ENCODE results near the gene IQSEC1. TPM values are rescaled to one million over a fixed set of nuclear protein-coding genes. Genes with fewer than 3 reads are reported as not detected.

Gene IQSEC1
- total RNA-seq, result 10 to 100 TPM; 19.0 to 21.4 TPM

DNA sequence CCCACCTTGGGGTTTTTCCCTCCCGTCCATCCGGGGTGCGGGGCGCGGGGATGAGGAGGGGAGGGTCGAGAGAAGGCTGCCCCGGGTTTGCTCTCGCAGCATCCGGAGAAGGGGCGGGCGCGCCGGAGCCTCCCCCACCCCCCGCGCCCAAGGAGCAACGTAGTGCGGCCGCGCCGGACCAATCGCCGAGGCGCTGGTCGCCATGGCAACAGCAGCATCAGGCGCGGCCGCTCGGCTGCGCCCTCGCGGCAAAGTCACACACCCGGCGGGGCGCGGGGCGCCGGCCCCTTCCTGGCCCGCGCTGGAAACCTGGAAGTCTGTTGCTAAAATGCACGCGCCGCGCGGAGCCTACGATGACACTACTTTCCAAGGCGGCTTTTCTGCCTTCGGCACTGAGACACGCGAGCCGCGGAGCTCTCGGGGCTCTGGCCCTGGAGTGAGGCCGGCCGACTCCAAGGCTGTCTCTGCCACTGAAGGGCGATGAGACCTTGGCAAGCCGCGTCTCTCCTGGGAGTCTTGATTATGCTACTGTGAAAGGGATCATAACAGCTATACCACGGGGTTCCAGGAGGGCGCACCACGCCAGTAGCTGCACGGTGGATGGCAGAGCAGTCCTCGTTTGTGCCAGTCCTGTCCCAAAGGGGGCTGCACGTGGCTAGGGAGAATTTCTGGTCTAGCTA is at the start of gene IQSEC1:
Gene IQSEC1, minus strand, starts transcription at position 104 of the 680 bp plus-strand sequence. CDS start 415 bp downstream, outside the sequence.
- ChIA-PET CTCF (no interaction called here), POLR2A (interaction anchor here (0.5 kb wide), 1 partner anchor 1349 kb away, joined by 3 read pairs; no protein-coding TSS in a partner anchor)

DNA sequence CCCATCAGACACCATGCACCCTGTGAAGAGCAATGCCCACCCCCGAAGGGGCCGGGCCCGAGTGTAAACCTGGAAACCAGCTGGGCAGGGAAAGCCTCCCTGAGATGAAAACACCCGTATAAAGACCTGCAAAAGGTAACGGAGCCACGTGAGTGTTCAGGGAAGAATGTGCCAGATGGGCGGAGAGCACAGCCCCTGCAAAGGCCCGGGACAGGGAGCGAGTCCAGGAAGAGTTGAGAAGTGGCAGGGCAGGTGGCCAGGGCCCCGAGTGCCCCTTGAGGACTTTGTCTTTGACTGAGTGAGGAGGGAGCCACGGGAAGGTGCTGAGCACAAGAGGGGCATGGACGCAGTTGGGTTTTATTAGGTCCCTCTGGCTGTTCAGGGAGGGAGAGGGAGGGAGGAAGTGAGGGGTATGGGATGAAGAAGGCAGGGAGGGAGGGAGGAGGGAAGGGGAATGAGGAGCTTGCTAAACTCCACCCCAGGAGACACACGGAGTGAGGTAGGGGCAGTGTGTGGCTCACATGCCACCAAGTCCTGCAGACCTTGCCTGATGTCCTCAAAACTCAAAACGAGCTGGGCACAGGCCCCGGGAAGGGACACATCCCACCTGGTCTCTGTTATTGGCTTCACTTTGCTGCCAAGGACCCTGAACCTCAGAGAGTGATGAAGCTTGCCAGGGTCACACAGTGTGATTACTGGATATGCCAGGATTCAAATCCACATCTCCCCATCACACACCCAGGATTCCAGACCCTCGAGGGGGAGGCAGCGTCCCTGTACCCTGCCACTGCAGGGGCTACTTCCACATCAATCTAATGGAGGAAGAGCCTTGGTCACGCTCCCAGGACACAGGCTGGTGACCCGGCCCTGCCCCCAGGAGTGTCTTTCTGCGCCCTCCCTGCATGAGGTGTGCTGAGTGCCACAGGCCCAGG is 49.1 kb upstream of the IQSEC1 start:
- ChIA-PET CTCF (no interaction called here), POLR2A (no interaction called here)

DNA sequence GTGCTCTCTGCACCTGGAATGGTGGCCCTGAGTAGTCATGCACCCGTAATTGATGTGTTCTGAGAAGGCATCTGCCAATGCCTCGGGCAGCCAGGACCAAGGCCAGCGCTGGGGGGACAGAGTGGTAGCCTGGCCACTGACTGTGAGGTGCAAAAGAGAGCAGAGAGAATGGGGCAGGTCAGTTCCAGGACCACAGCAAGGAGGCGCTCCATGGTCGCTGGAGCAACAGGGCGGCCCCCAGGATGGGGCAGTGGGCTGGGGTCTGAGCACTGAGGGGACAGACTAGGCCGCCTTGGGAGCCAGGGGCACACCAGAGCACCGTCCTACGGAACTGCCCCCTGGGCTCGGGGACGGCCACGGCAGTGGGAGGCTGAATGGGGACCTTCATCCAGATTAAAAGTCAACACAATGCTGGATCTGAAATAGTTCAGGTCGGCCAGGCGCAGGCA is 48.3 kb upstream of the IQSEC1 start:
- ChIA-PET POLR2A (no interaction called here), CTCF (no interaction called here)

DNA sequence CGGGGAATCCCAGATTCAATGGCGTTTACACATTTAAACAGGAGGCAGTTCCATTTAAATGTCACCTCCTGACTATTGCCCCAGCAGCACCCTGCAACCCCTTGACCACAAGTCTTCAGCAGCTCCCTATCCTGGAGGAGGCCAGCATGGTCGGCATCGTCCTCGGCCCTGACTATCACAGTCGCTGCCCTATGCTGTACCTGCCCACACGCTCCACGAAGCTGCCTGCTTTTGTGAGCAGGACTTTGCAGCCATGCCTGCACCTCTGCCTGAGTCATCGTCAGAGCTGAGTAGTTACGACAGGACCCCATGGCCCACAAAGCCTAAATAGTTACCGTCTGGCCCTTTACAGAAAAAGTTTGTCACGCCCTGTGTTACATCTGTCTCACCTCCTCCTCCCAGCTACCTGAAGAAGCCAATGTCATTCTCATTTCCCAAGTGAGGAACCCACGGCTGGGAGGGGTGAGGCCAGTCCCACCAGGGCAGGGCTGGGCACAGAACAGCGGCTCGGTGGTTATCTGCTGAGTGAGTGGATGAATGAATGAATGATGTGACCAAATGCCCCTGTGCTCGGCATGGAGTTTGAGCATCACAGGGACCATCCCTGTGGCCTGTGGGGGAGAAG is 47.8 kb upstream of the IQSEC1 start:
- CTCF ChIA-PET, result no interaction called here

DNA sequence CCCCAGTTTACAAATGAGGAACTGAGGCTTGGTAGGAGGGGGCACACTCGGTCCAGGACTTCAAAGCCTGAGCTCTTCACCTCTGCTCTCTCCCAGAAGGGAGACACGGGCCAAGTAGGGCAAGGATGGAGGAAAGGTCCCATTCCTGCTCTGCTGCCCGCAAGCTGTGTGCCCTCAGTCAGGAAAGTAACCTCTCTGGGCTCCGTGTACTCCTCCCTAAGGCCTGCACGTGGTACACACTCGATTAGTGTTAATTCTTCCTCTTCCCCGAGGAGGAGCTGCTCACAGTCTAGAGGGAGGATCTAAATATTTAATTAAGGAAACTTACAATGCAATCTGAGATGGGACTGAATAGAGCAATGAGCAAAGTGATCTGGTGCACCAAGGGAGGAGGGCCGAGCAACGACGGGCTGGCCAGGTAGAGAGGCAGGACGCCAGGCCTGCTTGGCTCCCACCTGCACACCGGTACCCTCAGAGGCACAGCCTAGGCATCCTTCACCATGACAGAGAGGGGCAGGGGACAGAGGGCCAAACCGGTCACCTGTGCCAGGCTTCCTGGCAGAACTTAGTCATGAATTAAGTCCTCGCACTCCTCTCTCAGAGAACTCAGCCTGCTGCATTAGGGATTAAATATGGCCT is 47.2 kb upstream of the IQSEC1 start:
- ChIA-PET CTCF (no interaction called here), POLR2A (no interaction called here)

More for the DNA sequence above, 47.8 kb upstream of the IQSEC1 start:
- POLR2A ChIA-PET, result no interaction called here

DNA sequence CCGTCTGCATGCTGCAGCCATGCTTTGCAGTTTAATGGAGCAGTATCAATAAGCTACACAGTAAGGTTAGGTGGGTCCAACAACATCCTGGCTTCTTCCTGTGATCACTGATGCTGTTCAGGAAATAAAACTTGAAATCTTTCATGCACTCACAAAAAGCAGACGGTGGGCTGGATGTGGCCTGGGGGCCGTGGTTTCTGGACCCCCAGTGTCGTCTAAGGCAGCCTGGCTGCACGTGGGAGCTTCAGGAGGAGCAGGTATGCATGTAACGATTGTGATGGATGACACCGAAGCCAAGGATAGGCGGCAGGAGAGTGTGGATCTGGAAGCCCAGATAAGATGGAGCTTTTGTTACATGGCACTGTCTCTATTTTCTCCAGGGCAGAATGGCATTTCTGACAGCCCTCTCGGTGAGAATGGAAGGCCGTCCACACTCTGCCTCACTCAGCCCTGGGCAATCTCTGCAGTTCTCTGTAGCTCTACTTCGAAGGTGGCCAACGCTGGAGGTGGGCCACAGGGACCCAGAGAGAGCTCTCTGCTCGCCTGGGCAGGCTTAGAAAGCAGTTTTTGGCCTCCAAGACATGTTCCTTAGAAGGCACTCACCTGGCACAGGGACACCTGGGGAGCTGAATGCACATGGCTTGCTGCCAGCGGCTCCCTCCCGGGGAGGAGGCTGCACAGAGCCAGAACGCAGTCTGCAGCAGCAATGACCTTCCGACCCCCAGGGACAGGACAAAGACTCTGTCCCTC is 46.4 kb upstream of the IQSEC1 start:
- ChIA-PET POLR2A (no interaction called here), CTCF (no interaction called here)

DNA sequence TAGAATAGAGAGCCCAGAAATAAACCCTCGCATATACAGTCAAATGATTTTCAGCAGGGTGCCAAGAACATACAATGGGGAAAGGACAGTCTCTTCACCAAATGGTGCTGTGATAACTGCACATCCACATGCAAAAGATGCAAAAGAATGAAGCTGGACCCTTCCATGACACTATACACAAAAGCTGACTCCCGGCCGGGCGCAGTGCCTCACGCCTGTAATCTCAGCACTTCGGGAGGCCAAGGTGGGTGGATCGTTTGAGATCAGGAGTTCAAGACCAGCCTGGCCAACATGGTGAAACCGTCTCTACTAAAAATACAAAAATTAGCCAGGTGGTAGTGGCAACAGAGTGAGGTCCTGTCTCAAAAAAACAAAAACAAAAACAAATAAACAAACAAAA is 43.2 kb upstream of the IQSEC1 start:
- ChIA-PET POLR2A (no interaction called here), CTCF (no interaction called here)

DNA sequence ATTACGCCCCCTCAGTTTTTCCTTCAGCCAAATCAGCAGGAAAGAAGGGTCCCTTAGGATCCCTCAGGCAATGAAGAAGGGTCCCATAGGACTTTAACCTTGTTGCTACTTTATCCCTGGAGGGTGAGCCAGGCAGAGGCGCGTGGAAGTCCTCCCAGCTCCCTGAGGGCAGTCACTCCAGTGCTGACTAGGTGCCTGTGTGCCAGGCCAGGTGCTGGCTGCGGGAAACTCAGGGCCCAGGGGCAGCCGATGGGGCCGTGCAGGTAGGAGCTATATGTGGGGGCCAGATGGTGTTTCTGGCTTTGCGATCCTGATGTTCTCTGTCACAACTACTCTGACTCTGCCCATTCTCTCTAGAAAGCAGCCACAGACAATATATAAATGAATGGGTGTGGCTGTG is 42.8 kb upstream of the IQSEC1 start:
- ChIA-PET CTCF (no interaction called here), POLR2A (no interaction called here)

DNA sequence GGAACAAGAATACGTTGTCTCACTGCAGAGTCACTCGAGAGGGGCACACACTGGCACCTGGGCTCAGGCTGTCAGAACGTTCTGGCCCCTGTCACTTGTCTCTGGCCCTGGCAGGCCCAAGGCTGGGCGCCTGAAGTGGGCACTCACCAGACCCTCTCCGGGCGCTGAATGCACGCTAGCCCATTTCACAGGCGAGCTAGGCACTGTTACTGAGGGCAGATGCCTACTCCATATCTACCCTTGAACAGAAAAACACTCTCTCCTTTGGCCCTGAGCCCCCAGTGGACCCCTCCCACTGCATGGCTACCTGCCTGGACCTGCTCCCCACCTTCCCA is 42.3 kb upstream of the IQSEC1 start:
- POLR2A ChIA-PET, result no interaction called here
- CTCF ChIA-PET, result no interaction called here

DNA sequence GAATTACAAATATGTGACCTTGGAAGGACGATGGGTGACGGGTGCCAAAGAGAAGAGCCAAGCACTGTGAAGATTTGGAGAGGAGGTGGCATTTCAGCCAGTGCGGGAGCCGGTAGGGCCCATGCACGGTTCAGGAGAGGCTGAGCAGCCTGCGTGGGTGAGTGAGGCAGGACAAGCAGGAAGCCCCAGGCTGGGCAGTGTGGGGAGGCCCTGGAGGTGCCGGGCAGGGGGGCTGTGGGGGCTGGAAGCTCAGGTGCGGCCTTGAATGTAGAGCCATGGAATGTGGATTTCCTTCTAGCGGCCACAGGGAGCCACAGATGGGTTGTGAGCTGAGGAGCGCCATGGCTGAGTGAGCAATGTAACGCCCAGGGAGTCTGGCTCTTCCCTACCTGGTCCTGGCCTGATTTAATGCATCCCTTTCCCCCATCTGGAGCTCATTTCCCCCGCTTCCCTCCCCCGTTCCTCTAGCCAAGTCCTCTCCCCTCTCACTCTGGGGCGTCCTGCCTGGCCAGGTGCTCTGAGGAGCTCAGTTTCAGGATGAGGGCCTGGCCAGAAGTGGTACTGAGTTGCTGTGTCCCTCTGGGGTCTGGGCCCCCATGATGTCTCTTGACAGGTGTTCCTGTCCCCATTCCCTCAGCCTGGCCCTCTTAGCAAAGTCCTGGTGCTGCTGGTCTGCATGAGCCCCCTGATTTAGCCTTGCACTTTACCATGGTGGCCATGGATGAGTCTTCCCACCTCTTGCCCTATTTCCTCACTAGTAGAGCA is 41.8 kb upstream of the IQSEC1 start:
- POLR2A ChIA-PET, result no interaction called here

DNA sequence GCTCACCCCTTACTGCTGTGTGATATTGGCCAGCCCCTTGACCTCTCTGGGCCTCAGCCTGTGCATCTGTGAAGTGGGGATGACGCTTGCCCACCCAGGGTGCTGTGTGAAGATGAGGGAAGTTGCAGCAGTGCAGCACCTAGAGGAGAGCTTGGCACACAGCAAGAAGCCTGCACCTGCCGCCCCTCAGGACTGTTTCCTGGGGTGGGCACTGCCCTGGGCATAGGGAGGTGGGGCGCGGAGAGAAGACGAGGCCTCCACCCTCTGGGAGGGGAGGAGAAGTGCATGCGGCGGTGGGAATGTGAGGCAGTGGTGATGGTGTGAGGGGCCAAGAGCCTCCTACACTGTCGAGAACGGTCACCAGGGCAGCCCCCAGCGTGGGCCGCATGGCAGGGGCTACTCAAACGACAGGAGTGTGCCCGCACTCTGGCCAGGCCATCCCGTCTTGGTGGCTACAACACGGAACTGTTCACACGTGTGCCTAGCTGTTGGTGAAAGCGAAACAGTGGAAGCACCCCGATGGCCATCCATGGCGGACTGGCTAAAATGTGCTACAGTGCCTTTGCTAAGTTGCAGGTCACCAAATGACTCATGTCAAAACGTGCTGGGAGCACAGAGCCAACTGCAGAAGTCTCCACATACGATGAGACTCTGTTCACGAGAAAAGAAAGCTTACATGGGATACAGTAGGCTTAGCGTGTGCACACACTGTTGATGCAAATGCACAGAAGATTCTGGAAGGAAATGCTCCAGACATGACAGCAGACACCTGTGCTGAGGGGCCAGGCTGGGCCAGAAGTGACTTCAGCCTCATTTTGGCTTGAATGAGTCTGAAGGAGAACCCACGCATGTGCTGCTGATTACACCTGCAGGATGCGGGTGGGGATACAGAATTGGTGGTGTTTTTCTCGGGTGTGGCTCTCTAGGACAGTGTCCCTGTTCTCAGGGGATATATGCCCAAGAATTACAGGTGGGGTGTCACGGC is 40.4 kb upstream of the IQSEC1 start:
- POLR2A ChIA-PET, result no interaction called here
- CTCF ChIA-PET, result interaction anchor here (0.7 kb wide), 1 partner anchor 22 kb away, joined by 3 read pairs; no protein-coding TSS in a partner anchor

More for the DNA sequence above, 41.8 kb upstream of the IQSEC1 start:
- CTCF ChIA-PET, result no interaction called here

DNA sequence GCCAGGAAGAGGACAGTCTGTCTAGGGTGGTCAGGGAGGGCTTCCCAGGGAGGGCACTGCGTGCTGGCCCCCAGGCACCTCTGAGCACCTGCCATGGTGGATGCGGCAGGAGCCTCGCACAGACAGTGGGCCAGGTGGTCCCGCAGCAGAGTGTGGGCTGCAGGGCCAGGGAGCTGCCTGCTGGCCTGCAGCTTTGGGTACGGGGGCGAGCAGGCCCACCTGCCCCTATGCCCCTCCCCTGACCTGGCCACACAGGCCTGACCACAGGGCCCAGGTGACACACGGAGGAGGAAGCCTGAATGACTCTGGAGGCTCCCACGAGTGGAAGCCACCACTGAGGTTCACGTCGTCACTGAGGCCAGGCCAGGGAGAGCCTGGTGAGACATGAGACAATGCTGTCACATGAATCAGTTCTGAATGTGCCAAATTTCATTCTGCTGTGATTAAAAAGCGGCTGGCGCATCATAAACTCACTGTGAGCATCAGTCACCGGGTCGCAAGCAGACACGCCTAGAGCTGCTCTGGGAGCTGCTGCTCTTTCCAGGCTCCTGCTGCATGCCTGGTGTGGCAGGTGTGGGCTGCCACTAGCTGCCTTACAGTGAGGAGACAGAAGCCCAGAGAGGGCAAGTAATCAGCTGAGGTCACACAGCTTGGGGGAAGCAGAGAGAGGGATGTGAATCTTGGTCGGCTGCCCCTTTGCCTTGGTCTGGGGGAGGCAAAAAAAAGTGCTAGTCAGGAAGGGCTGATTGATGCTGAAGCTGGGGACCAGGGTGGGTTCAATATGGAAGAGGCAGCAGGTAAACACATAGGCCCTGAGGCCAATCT is 39.5 kb upstream of the IQSEC1 start:
- POLR2A ChIA-PET, result no interaction called here
- CTCF ChIA-PET, result no interaction called here

DNA sequence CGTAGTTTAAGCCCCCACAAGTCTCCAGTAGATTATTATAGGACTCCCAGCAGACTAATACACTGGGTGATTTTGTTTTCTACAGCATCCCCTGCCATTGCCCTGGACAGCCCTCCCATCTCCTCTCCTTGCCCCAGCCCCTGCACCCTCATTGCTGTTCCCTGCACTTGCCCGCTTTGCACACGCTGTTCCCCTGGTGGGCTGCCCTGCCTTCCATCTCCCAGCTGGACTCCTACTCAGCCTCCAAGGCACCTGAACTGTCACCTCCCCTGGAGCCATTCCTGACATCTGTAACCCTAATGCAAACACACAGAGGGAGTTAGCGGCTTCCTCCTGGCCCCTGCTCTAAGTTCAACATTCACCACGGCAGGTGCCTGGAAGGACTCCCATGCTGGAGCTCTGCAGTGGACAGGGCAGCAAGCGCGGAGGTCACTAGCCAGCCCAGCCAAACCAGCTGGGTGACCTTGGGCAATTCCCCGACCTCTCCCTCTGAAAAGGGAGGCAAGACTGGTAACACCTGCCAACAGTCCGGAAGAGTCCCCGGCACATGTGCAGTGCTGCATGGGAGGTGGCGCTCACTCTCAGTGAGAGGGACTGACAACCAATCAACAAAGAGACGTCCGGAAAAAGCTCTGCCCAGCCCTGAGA is 38.8 kb upstream of the IQSEC1 start:
- ChIA-PET CTCF (no interaction called here), POLR2A (no interaction called here)

DNA sequence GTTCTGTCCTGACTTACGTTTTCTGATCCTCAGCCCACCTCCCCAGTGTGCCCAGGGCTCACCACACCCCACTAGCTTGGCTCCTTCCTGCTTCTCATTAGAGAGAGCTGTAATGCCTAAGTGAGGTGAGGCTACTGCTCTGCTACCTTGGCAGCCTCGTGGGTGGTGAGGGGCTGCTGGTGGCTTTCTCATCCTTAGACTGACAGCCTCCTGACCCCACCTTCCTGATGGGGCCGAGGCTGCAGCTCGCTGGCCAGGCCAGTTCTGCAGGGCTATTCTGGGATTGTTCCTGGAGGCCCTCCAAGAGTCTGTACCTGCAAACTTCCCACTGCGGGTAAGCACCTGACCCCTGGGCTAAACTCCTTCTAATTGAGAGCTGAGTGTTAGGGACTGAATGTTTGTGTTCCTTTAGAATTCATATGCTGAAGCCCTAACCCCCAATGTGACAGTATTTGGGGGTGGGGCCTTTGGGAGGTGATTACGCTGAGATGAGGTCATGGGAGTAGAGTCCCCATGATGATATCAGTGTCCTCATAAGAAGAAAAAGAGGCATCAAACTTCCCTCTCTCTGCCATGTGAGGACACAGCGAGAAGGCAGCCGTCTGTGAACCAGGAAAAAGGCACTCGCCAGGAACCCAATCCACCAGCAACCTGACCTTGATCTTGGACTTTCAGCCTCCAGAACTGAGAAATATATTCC is 38.1 kb upstream of the IQSEC1 start:
- ChIA-PET POLR2A (no interaction called here), CTCF (no interaction called here)

DNA sequence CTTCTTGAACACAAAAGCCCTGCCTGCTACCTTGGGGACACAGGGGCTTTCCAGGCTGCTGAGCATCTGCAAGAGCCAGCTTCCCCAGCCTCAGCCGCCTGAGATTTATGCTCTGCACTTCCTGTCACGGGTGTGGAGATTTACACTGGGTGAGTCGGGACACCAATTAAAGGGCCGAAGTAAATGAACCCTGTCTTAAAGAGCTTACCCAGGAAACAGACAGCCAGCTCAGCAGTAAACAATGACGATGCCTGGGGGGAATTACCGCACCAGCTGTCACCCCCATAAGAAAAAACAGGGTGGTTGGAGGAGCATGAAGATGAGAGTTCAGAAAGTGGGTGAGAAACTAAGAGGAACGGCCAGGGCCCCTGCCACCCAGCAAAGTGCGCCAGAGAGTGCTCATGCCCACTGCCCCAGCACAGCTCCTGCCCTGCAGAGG is 37.5 kb upstream of the IQSEC1 start:
- ChIA-PET CTCF (no interaction called here), POLR2A (no interaction called here)

DNA sequence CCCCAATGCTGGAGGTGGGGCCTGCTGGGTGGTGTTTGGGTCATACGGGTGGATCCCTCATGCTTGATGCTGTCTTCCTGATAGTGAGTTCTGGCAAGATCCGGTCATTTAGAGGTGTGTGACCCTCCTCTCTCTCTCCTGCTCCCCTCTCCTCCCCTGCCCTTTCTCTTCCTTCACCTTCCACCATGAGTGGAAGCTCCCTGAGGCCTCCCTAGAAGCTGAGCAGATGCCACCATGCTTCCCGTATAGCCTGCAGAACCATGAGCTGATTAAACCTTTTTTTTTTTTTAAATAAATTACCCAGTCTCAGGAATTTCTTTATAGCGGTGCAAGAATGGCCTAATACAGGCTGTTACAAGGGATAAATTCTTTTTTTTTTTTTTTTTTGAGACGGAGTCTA is 36.3 kb upstream of the IQSEC1 start:
- ChIA-PET POLR2A (no interaction called here), CTCF (no interaction called here)

Data from activated CD8-positive, alpha-beta memory T cell treated with anti-CD3 and anti-CD28 coated beads for 36 hours (primary cell).